ENCODE data around the gene ULK4. TPM values are rescaled to one million over a fixed set of nuclear protein-coding genes. Genes with fewer than 3 reads are reported as not detected.

Gene ULK4
- total RNA-seq, 1 donor from 2014 or later, result 9.1 TPM

DNA sequence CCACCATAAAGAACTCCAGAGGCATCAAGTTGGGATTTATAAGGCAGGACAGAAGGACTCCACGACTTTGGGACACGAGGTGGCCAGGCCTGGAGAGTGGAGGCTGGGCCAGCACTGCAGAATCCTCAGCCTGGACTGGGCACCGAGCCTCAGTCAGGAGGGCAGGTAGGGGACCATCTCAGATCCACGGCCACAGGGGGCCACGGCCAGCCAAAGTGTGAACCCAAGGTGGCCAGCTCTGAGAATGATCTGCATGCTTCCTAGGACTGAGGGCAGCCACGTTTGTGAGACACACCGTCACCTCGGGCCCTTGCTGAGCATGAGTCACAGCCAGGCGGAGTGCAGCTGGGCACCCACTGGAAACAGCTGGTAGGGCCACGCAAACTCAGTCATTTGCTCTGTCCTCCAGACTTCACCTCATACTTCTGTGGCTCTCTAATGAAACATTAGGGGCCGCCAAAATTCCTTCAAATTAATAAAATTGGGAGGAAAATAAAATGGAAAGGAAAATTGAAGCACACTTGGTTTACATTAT is 696.8 kb downstream of the ULK4 start:
- peaks cover 24% of the 10 kb centered on the region for H3K4me1 Mint-ChIP-seq (ENCODE audit: unreplicated experiment)
- TF ChIP-seq, protein P1, sequence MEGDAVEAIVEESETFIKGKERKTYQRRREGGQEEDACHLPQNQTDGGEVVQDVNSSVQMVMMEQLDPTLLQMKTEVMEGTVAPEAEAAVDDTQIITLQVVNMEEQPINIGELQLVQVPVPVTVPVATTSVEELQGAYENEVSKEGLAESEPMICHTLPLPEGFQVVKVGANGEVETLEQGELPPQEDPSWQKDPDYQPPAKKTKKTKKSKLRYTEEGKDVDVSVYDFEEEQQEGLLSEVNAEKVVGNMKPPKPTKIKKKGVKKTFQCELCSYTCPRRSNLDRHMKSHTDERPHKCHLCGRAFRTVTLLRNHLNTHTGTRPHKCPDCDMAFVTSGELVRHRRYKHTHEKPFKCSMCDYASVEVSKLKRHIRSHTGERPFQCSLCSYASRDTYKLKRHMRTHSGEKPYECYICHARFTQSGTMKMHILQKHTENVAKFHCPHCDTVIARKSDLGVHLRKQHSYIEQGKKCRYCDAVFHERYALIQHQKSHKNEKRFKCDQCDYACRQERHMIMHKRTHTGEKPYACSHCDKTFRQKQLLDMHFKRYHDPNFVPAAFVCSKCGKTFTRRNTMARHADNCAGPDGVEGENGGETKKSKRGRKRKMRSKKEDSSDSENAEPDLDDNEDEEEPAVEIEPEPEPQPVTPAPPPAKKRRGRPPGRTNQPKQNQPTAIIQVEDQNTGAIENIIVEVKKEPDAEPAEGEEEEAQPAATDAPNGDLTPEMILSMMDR (IDR thresholded peaks at IDR 0.05), result no peak
- no peak overlapping the region for H3K4me3 Mint-ChIP-seq (ENCODE audit: unreplicated experiment)
- DNase-seq (ENCODE audit: extremely low spot score, unreplicated experiment), result no peak
- H3K27ac Mint-ChIP-seq (ENCODE audit: unreplicated experiment), result no peak overlapping the region
- H3K27me3 Mint-ChIP-seq (ENCODE audit: unreplicated experiment), result no peaks in the 10 kb centered on the region
- H3K36me3 Mint-ChIP-seq (ENCODE audit: unreplicated experiment), result no peaks in the 10 kb centered on the region
- peaks cover 5% of the 10 kb centered on the region for H3K9me3 Mint-ChIP-seq (ENCODE audit: unreplicated experiment)

DNA sequence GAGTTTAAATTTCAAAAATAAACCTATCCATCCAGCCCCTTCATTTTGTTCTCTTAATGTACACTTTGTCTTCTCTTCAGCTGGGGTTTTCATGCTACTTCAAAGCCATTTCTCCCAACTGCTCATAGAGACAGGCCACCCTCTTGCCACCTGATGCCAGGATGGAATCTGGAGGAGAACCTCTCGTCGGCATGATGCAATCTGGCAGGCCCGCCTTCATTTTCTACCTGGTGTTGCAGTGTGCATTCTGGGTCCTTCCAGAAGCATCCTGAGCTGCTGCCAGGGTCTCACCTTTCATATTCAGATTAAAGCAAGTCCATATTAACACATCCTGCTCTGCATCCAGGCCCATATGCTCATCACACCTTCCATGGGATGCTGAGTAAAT is 701.8 kb downstream of the ULK4 start:
- Mint-ChIP-seq H3K4me1 (ENCODE audit: unreplicated experiment) (no peaks in the 10 kb centered on the region), H3K36me3 (ENCODE audit: unreplicated experiment) (no peaks in the 10 kb centered on the region), H3K27ac (ENCODE audit: unreplicated experiment) (no peak overlapping the region), H3K9me3 (ENCODE audit: unreplicated experiment) (no peaks in the 10 kb centered on the region), H3K4me3 (ENCODE audit: unreplicated experiment) (no peak overlapping the region), H3K27me3 (ENCODE audit: unreplicated experiment) (no peaks in the 10 kb centered on the region)
- no peak for DNase-seq (ENCODE audit: extremely low spot score, unreplicated experiment)
- TF ChIP-seq, protein P1 (IDR thresholded peaks at IDR 0.05), result no peak

DNA sequence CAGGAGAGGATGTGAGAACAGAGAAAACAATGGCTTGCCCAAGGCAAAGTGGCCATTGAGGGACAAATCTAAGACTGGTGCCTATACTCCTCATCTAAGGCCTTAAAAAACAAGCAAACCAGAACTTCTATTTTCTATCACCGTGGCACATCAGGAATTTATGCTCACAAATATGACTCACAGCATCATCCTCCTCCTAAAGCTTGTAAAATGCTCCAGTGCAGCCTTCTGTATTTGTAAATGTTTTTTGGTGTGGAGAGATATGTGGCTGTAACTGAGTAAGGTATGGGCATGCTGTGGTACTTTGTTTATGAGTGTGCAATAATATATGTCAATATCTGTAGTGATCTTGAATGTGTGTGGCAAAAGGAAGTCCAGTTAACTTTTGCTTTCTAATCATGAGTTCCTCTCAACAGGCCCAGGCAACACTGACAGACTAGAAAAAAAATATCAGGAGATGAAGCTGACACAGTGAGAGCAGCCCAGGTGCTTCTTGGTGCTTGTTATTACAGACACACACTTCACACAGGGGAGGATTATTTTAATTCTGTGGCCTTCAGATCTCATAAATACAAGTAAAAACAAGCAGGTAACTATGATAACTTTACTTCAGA is 702.3 kb downstream of the ULK4 start:
- TF ChIP-seq, protein P1 (IDR thresholded peaks at IDR 0.05), result no peak
- H3K4me3 Mint-ChIP-seq (ENCODE audit: unreplicated experiment), result no peak overlapping the region
- H3K4me1 Mint-ChIP-seq (ENCODE audit: unreplicated experiment), result no peaks in the 10 kb centered on the region
- H3K9me3 Mint-ChIP-seq (ENCODE audit: unreplicated experiment), result no peaks in the 10 kb centered on the region
- H3K27ac Mint-ChIP-seq (ENCODE audit: unreplicated experiment), result no peak overlapping the region
- DNase-seq (ENCODE audit: extremely low spot score, unreplicated experiment), result no peak
- H3K36me3 Mint-ChIP-seq (ENCODE audit: unreplicated experiment), result no peaks in the 10 kb centered on the region
- H3K27me3 Mint-ChIP-seq (ENCODE audit: unreplicated experiment), result no peaks in the 10 kb centered on the region

DNA sequence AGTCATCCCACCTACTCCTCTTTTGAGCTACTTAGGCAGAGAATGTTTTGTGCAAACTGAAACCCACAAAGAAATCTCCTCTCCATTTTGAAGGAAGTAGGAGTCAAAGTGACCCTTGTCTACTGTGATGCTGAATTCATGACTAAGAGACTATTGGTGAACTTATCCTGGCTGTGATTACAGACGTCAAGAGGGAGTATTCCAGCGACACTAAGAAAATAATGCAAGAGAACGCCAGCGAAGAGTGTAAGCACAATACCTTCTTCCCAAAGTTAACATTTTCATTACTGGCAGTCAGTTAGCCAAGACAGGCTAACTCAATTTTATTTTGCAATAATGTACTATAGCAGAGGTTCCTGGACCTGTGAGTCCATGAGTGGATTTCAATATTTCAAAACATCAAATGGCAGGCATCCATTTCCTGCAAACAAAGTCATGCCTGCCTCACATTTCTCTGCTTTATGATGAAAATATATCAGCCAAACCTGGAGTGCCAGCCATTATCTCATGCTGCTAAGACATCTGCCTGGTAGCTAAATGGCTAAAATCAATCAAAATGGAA is 703.6 kb downstream of the ULK4 start:
- Mint-ChIP-seq H3K36me3 (ENCODE audit: unreplicated experiment) (no peaks in the 10 kb centered on the region), H3K4me3 (ENCODE audit: unreplicated experiment) (no peak overlapping the region), H3K9me3 (ENCODE audit: unreplicated experiment) (peaks cover 4% of the 10 kb centered on the region), H3K27me3 (ENCODE audit: unreplicated experiment) (no peaks in the 10 kb centered on the region), H3K4me1 (ENCODE audit: unreplicated experiment) (no peaks in the 10 kb centered on the region), H3K27ac (ENCODE audit: unreplicated experiment) (no peak overlapping the region)
- TF ChIP-seq, protein P1 (IDR thresholded peaks at IDR 0.05), result no peak
- no peak for DNase-seq (ENCODE audit: extremely low spot score, unreplicated experiment)

DNA sequence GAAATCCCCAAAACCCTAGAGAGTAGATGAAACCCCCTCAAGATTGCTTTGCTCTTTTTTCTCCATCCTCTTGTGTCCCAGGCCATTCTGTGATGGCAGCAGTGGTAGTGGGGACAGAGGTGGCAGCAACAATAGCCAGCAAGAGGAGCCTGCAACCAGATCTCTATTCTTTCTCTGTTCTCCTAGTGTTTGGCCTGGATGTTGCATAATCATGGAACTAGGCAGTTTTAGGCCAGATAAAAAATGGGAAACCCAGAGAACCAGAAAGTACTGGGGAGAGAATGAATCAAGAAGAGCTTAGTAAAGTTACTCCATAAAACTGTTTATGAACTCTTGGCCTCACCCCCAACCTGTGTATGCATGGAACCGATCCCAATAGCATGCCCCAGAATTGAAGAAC is 710.3 kb downstream of the ULK4 start:
- Mint-ChIP-seq H3K4me3 (ENCODE audit: unreplicated experiment) (no peak overlapping the region), H3K9me3 (ENCODE audit: unreplicated experiment) (peaks cover 17% of the 10 kb centered on the region), H3K36me3 (ENCODE audit: unreplicated experiment) (peaks cover 4% of the 10 kb centered on the region)

More for the DNA sequence above, 710.3 kb downstream of the ULK4 start:
- Mint-ChIP-seq H3K27ac (ENCODE audit: unreplicated experiment) (no peak overlapping the region), H3K27me3 (ENCODE audit: unreplicated experiment) (no peaks in the 10 kb centered on the region), H3K4me1 (ENCODE audit: unreplicated experiment) (peaks cover 10% of the 10 kb centered on the region)
- TF ChIP-seq, protein P1 (IDR thresholded peaks at IDR 0.05), result no peak
- DNase-seq (ENCODE audit: extremely low spot score, unreplicated experiment), result no peak

All from osteocyte (in vitro differentiated cells).